ENCODE measurements around the gene LZTS2. TPM values are rescaled to one million over a fixed set of nuclear protein-coding genes. Genes with fewer than 3 reads are reported as not detected.

LZTS2 gene
- total and polyA plus RNA-seq, 10 of the 15 experiments (the other 5 are each of a cell fraction or from before 2014, with no cell fraction given): 0.08 to 13.4 (median 7.2) TPM

GRCh38 chr10:101040851-101041250 lies 41.2 kb downstream of the LZTS2 start (continued):
- no peak for TF ChIP-seq GABPA (IDR thresholded peaks at IDR 0.05; ENCODE audit: low read depth)
- no peak for TF ChIP-seq HSF1 (IDR thresholded peaks at IDR 0.05; ENCODE audit: low read depth, low read length)
- TF ChIP-seq RCOR1 (conservative IDR thresholded peaks at IDR 0.05; ENCODE audit: low read depth, low read length): no peak
- TF ChIP-seq SREBF1 (IDR thresholded peaks at IDR 0.05; ENCODE audit: low read length): no peak
- no peak for TF ChIP-seq MYB (IDR thresholded peaks at IDR 0.05; ENCODE audit: borderline replicate concordance, low read depth, low read length)
- no peak for TF ChIP-seq ZNF592 (IDR thresholded peaks at IDR 0.05)
- TF ChIP-seq CUX1 (IDR thresholded peaks at IDR 0.05; ENCODE audit: insufficient replicate concordance, low read depth, low read length): no peak
- TF ChIP-seq ZNF384 (IDR thresholded peaks at IDR 0.05; ENCODE audit: borderline replicate concordance, low read depth, low read length): no peak
